Panc1 (cell line): Measurements from ENCODE around the gene PCMTD2. TPM values are rescaled to one million over a fixed set of nuclear protein-coding genes. Genes with fewer than 3 reads are reported as not detected.

Experiments used
- ATAC-seq: fragments of 200-7000 bp; cut with Tn5 transposase; 2 replicates; pipeline ENCODE4 v1.9.1; 2020; ENCODE audit warnings: mild to moderate bottlenecking, moderate library complexity
- BruUV-seq: library from RNA; stranded (reverse); fragments of 400-500 nt; replicated peaks from 2 replicates; lab custom pipeline; 2021; lab: Mats Ljungman, UMichigan
- CTCF ChIA-PET: fragments of 300-600 bp; sonication (Branson Sonifier 250); formaldehyde crosslinking; loops from one replicate; lab custom pipeline; 2022; ENCODE audit warnings: antibody characterized with exemption; lab: Charles Lee
- POLR2A ChIA-PET: fragments of 300-600 bp; sonication (Branson Sonifier 250); formaldehyde crosslinking; loops from one replicate; lab custom pipeline; 2022; ENCODE audit warnings: antibody characterized with exemption; lab: Charles Lee
- DNase-seq: peaks from one replicate; pipeline ENCODE4 v3.0.0-alpha.2; 2010; ENCODE audit warnings: low read depth, low spot score
- H3K27ac ChIP-seq: 2 replicates; pipeline ENCODE4 v1.5.1; 2011; ENCODE audit warnings: mild to moderate bottlenecking, low read length, inconsistent platforms
- H3K27me3 ChIP-seq: fragments of 200-500 bp; sonication (Bioruptor generic); 2 replicates; pipeline ENCODE4 v1.6.0; 2014; ENCODE audit warnings: low read length, inconsistent platforms; ENCODE audit not compliant: control insufficient read depth, insufficient read depth
- H3K36me3 ChIP-seq: fragments of 200-500 bp; sonication (Bioruptor generic); 2 replicates; pipeline ENCODE4 v1.5.1; 2014; ENCODE audit warnings: inconsistent platforms, mild to moderate bottlenecking, low read length, moderate library complexity; ENCODE audit not compliant: control insufficient read depth, insufficient read depth
- H3K4me1 ChIP-seq: 2 replicates; pipeline ENCODE4 v1.5.1; 2011; ENCODE audit warnings: inconsistent platforms, mild to moderate bottlenecking, low read length, moderate library complexity; ENCODE audit not compliant: control insufficient read depth, insufficient read depth
- H3K4me3 ChIP-seq, 2 experiments: 2 replicates each; pipeline ENCODE4 v1.5.1; 2011 to 2012; ENCODE audit warnings: low read depth in 2 of 2, low read length in 2 of 2, mild to moderate bottlenecking in 2 of 2, inconsistent platforms in 1 of 2, moderate library complexity in 1 of 2
- H3K9me3 ChIP-seq: fragments of 200-500 bp; sonication (Bioruptor generic); 2 replicates; pipeline ENCODE4 v1.5.1; 2014; ENCODE audit warnings: low read depth, mild to moderate bottlenecking, inconsistent platforms, low read length, moderate library complexity; ENCODE audit not compliant: control insufficient read depth, insufficient read depth
- POLR2AphosphoS5 ChIP-seq: IDR thresholded peaks from 2 replicates; pipeline ENCODE4 v1.6.1; 2012; ENCODE audit warnings: mild to moderate bottlenecking, low read depth, low read length, moderate library complexity
- SIN3A ChIP-seq: IDR thresholded peaks from 2 replicates; pipeline ENCODE4 v1.6.1; 2012; ENCODE audit warnings: low read depth, mild to moderate bottlenecking, low read length, moderate library complexity, borderline replicate concordance; ENCODE audit not compliant: insufficient read depth
- TCF7L2 ChIP-seq: IDR thresholded peaks from 2 replicates; pipeline ENCODE4 v1.6.1; 2011; ENCODE audit warnings: mild to moderate bottlenecking, low read depth, low read length, inconsistent platforms
- in situ Hi-C: cut with HindIII; loops from 2 replicates; pipeline ENCODE4 v1.10.0; 2016; ENCODE audit warnings: low sequenced_read_pairs, low pct_unique_long_range_greater_than_20kb
- intact Hi-C: fragments of 100-400 bp; cut with micrococcal nuclease; formaldehyde crosslinking; loops from one replicate; pipeline ENCODE4 v1.10.0; 2022; ENCODE audit not compliant: unreplicated experiment
- total RNA-seq: library from RNA; stranded (reverse); gene quantifications from one replicate; pipeline ENCODE4 v1.2.1, GENCODE V29; 2021; ENCODE audit not compliant: unreplicated experiment
- TF ChIP-seq, protein P1 (sequence below), 2 experiments: IDR thresholded peaks; 2 replicates each; pipeline ENCODE4 v1.6.1; 2011 to 2012; ENCODE audit warnings: low read depth in 2 of 2, control low read depth in 1 of 2, low read length in 1 of 2, mild to moderate bottlenecking in 1 of 2, moderate library complexity in 1 of 2; ENCODE audit not compliant: insufficient read depth in 1 of 2
- TF ChIP-seq, protein P2 (sequence below): fragments of 450-650 bp; IDR thresholded peaks from 2 replicates; pipeline ENCODE4 v1.5.1; 2017; ENCODE audit warnings: mild to moderate bottlenecking

PCMTD2 gene
- total RNA-seq, 1 experiment from 2014 or later, result 35.0 TPM

DNA sequence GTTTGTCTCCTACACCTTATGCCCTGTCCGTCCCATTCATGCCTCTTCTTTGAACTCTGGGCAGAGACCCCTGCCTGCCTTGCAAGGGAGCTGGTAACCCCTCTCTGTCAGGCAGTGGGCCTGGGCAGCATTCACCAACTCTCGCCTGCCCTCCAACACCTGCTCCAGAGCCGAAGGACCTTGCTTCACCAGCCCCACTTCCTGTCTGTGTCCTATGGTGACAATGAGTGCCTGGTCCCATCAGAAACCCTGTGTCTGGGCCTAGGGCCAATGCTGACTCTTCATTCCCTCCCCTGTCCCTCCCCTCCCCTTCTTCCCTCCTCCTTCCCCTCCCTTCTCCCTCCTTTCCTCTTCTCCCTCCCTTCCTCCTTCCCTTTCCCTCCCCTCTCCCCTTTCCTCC is 22.8 kb upstream of the PCMTD2 start:
- H3K4me3 ChIP-seq, result no peak overlapping the region
- H3K4me1 ChIP-seq, result 0 out of 2 replicates have a peak, but pooled peaks cover 3% of the 10 kb centered on the region
- H3K36me3 ChIP-seq, result no peaks in the 10 kb centered on the region
- no peak for DNase-seq
- H3K27me3 ChIP-seq, result no peaks in the 10 kb centered on the region; the same call in 1 of the 2 replicates
- in situ Hi-C loops, result no loop called here
- H3K9me3 ChIP-seq, result no peaks in the 10 kb centered on the region
- POLR2A ChIA-PET, result no interaction called here
- intact Hi-C loops, result no loop called here
- no peak overlapping the region for H3K27ac ChIP-seq
- CTCF ChIA-PET, result no interaction called here
- TF ChIP-seq TCF7L2 (no peak), SIN3A (no peak), POLR2AphosphoS5 (no peak)
- TF ChIP-seq, protein P1, sequence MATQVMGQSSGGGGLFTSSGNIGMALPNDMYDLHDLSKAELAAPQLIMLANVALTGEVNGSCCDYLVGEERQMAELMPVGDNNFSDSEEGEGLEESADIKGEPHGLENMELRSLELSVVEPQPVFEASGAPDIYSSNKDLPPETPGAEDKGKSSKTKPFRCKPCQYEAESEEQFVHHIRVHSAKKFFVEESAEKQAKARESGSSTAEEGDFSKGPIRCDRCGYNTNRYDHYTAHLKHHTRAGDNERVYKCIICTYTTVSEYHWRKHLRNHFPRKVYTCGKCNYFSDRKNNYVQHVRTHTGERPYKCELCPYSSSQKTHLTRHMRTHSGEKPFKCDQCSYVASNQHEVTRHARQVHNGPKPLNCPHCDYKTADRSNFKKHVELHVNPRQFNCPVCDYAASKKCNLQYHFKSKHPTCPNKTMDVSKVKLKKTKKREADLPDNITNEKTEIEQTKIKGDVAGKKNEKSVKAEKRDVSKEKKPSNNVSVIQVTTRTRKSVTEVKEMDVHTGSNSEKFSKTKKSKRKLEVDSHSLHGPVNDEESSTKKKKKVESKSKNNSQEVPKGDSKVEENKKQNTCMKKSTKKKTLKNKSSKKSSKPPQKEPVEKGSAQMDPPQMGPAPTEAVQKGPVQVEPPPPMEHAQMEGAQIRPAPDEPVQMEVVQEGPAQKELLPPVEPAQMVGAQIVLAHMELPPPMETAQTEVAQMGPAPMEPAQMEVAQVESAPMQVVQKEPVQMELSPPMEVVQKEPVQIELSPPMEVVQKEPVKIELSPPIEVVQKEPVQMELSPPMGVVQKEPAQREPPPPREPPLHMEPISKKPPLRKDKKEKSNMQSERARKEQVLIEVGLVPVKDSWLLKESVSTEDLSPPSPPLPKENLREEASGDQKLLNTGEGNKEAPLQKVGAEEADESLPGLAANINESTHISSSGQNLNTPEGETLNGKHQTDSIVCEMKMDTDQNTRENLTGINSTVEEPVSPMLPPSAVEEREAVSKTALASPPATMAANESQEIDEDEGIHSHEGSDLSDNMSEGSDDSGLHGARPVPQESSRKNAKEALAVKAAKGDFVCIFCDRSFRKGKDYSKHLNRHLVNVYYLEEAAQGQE (IDR thresholded peaks at IDR 0.05; ENCODE audit: insufficient read depth in 1 of 2, low read depth in 2 of 2, low read length in 1 of 2), result no peak
- TF ChIP-seq, protein P2, sequence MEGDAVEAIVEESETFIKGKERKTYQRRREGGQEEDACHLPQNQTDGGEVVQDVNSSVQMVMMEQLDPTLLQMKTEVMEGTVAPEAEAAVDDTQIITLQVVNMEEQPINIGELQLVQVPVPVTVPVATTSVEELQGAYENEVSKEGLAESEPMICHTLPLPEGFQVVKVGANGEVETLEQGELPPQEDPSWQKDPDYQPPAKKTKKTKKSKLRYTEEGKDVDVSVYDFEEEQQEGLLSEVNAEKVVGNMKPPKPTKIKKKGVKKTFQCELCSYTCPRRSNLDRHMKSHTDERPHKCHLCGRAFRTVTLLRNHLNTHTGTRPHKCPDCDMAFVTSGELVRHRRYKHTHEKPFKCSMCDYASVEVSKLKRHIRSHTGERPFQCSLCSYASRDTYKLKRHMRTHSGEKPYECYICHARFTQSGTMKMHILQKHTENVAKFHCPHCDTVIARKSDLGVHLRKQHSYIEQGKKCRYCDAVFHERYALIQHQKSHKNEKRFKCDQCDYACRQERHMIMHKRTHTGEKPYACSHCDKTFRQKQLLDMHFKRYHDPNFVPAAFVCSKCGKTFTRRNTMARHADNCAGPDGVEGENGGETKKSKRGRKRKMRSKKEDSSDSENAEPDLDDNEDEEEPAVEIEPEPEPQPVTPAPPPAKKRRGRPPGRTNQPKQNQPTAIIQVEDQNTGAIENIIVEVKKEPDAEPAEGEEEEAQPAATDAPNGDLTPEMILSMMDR, result no peak
- BruUV-seq, result no TSS peak
- no peak for ATAC-seq

DNA sequence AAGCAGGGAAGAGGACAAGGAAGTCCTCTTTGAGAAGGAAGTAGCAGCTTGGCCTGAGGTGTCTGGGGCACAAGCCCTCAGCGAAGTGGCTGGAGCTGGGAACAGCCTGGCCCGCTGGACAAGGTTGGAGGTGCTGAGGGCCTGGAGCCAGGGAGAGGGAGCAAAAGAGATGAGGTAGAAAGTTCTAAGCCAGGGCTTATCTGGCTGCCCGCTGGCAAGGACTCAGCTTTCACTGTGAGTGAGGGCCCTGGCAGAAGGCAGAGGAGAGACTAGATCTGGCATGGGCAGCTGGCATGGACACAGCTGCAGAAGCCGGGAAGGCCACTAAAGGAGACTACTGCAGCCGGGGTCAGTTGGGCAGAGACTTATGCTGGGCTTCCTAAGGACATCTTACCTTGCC is 21.8 kb upstream of the PCMTD2 start:
- POLR2A ChIA-PET, result no interaction called here
- BruUV-seq, result no TSS peak
- in situ Hi-C loops, result no loop called here

More for the DNA sequence above, 21.8 kb upstream of the PCMTD2 start:
- no peak for ATAC-seq
- DNase-seq, result no peak
- Histone ChIP-seq H3K27ac (no peak overlapping the region), H3K36me3 (no peaks in the 10 kb centered on the region), H3K9me3 (no peaks in the 10 kb centered on the region), H3K4me3 (no peak overlapping the region), H3K4me1 (0 out of 2 replicates have a peak, but pooled peaks cover 3% of the 10 kb centered on the region), H3K27me3 (no peaks in the 10 kb centered on the region)
- CTCF ChIA-PET, result no interaction called here
- intact Hi-C loops, result no loop called here
- TF ChIP-seq, protein P2, result no peak
- TF ChIP-seq SIN3A, result no peak
- no peak for TF ChIP-seq POLR2AphosphoS5
- TF ChIP-seq, protein P1 (IDR thresholded peaks at IDR 0.05; ENCODE audit: insufficient read depth in 1 of 2, low read depth in 2 of 2, low read length in 1 of 2), result no peak
- no peak for TF ChIP-seq TCF7L2
